ENCODE results near the gene ZNF587B. TPM values are rescaled to one million over a fixed set of nuclear protein-coding genes. Genes with fewer than 3 reads are reported as not detected.
"Not testable (repeated sequence)": the region's sequence is repeated elsewhere in the genome, so short reads cannot be mapped to it uniquely, and the experiment has no call there.

The ZNF587B gene
- total RNA-seq, 2 experiments from 2014 or later, result 27.3 to 27.5 TPM

GRCh38 chr19:57816652-57817051, 13.4 kb upstream of the ZNF587B start:
- CTCF ChIA-PET, result no interaction called here
- POLR2A ChIA-PET, result no interaction called here

- POLR2A ChIA-PET, result interaction anchor here (0.6 to 0.7 kb wide), 2 partner anchors 45 to 415 kb away, joined by 3 to 4 read pairs; no protein-coding TSS in a partner anchor
- CTCF ChIA-PET, result no interaction called here
These were observed 12.1 kb upstream of the ZNF587B start for GRCh38 chr19:57817976-57818375.

- CTCF ChIA-PET, result interaction anchor here (0.9 kb wide), 1 partner anchor 13 kb away, joined by 3 read pairs; no protein-coding TSS in a partner anchor
These were observed 11.7 kb upstream of the ZNF587B start for GRCh38 chr19:57818378-57818777.

GRCh38 chr19:57819475-57820148, 10.5 kb upstream of the ZNF587B start:
- CTCF ChIA-PET, result interaction anchor here (0.7 to 1.2 kb wide), 3 partner anchors 14 to 72 kb away, joined by 3 read pairs; no protein-coding TSS in a partner anchor
- POLR2A ChIA-PET, result interaction anchor here (0.6 to 2.0 kb wide), 5 partner anchors 30 to 112 kb away, joined by 3 to 6 read pairs (median 5); partner anchors contain the start of genes ZNF587, ZNF671 and ZNF776

More at GRCh38 chr19:57818378-57818777, 11.7 kb upstream of the ZNF587B start:
- POLR2A ChIA-PET, result interaction anchor here (0.6 to 1.0 kb wide), 6 partner anchors 45 to 414 kb away, joined by 3 to 5 read pairs (median 4); partner anchors contain the start of gene ZNF154

GRCh38 chr19:57820599-57820998, 9.5 kb upstream of the ZNF587B start:
- ChIA-PET POLR2A (interaction anchor here (0.6 to 2.0 kb wide), 3 partner anchors 19 to 74 kb away, joined by 6 read pairs; partner anchors contain the start of genes ZNF587 and ZNF776), CTCF (no interaction called here)

GRCh38 chr19:57821095-57821494, 9.0 kb upstream of the ZNF587B start:
- POLR2A ChIA-PET, CTCF ChIA-PET: not testable (repeated sequence)

- CTCF ChIA-PET, POLR2A ChIA-PET: not testable (repeated sequence)
These were observed 8.6 kb upstream of the ZNF587B start for GRCh38 chr19:57821501-57821900.

- CTCF ChIA-PET, result not testable (repeated sequence)
These were observed 6.9 kb upstream of the ZNF587B start for GRCh38 chr19:57823155-57823554.

GRCh38 chr19:57823608-57824007, 6.5 kb upstream of the ZNF587B start:
- CTCF ChIA-PET, POLR2A ChIA-PET: not testable (repeated sequence)

More at GRCh38 chr19:57823155-57823554, 6.9 kb upstream of the ZNF587B start:
- POLR2A ChIA-PET, result not testable (repeated sequence)

GRCh38 chr19:57825511-57825910, 4.6 kb upstream of the ZNF587B start:
- CTCF ChIA-PET, result no interaction called here
- POLR2A ChIA-PET, result no interaction called here

GRCh38 chr19:57829316-57829715, 783 bp upstream of the ZNF587B start:
- CTCF ChIA-PET, result no interaction called here
- POLR2A ChIA-PET, result no interaction called here

GRCh38 chr19:57836991-57837390, 6.9 kb downstream of the ZNF587B start:
- CTCF ChIA-PET, POLR2A ChIA-PET: not testable (repeated sequence)

GRCh38 chr19:57838622-57839191, 8.6 kb downstream of the ZNF587B start:
- POLR2A ChIA-PET, CTCF ChIA-PET: not testable (repeated sequence)

GRCh38 chr19:57841122-57841763, 11.1 kb downstream of the ZNF587B start:
- POLR2A ChIA-PET, result no interaction called here
- CTCF ChIA-PET, result no interaction called here

GRCh38 chr19:57847164-57847563, 17.1 kb downstream of the ZNF587B start:
- CTCF ChIA-PET, POLR2A ChIA-PET: not testable (repeated sequence)

- CTCF ChIA-PET, result not testable (repeated sequence)
- POLR2A ChIA-PET, result interaction anchor here (0.5 to 1.0 kb wide), 2 partner anchors 29 to 318 kb away, joined by 4 to 6 read pairs; no protein-coding TSS in a partner anchor
These were observed 19.1 kb downstream of the ZNF587B start for GRCh38 chr19:57849162-57849665.

GRCh38 chr19:57849666-57850473, 19.8 kb downstream of the ZNF587B start, which contains the start of gene ZNF587:
ZNF587 (plus strand) TSS chr19:57849859; CDS start chr19:57850039, 180 bp downstream.
- CTCF ChIA-PET, result not testable (repeated sequence)

GRCh38 chr19:57850553-57851017, 20.5 kb downstream of the ZNF587B start:
- ChIA-PET CTCF (no interaction called here), POLR2A (interaction anchor here (0.6 kb wide), 1 partner anchor 77 kb away, joined by 3 read pairs; no protein-coding TSS in a partner anchor)

More at GRCh38 chr19:57849666-57850473, 19.8 kb downstream of the ZNF587B start, which contains the start of gene ZNF587:
- POLR2A ChIA-PET, result interaction anchor here (0.5 to 1.0 kb wide), 3 partner anchors 30 to 317 kb away, joined by 3 to 6 read pairs (median 4); no protein-coding TSS in a partner anchor

All from activated CD8-positive, alpha-beta memory T cell treated with anti-CD3 and anti-CD28 coated beads for 36 hours (primary cell).